HG02852 (cell line): ENCODE data around the gene DNAJC17.

Experiments used
- ATAC-seq: cut with Tn5 transposase; IDR thresholded peaks from one replicate; pipeline ENCODE4 v1.9.1; 2021; ENCODE audit warnings: mild to moderate bottlenecking, moderate library complexity; ENCODE audit not compliant: unreplicated experiment

DNAJC17 gene

GRCh38 chr15:40807028-40807887 lies at the start of gene DNAJC17, which contains the start of gene ZFYVE19:
TSS of gene DNAJC17 (minus strand) at chr15:40807473. CDS start at chr15:40807446, 27 bp downstream.
TSS of gene ZFYVE19 (plus strand) at chr15:40807089. CDS start at chr15:40807590, 501 bp downstream.
- ATAC-seq: peak; percentile 95

- ATAC-seq: no peak
Observed at GRCh38 chr15:40856746-40857145, 49.5 kb upstream of the DNAJC17 start.

- no peak for ATAC-seq
Observed at GRCh38 chr15:40855706-40856234, 48.5 kb upstream of the DNAJC17 start.

- ATAC-seq: no peak
Observed at GRCh38 chr15:40854161-40854560, 46.9 kb upstream of the DNAJC17 start.

- no peak for ATAC-seq
Observed at GRCh38 chr15:40853241-40853890, 46.1 kb upstream of the DNAJC17 start.

GRCh38 chr15:40852529-40852928 lies 45.3 kb upstream of the DNAJC17 start:
- no peak for ATAC-seq

GRCh38 chr15:40850576-40851112 lies 43.4 kb upstream of the DNAJC17 start:
- no peak for ATAC-seq

GRCh38 chr15:40847223-40847961 lies 40.1 kb upstream of the DNAJC17 start:
- ATAC-seq: peak; percentile 59

- no peak for ATAC-seq
Observed at GRCh38 chr15:40846841-40847222, 39.6 kb upstream of the DNAJC17 start.

- ATAC-seq: no peak
Observed at GRCh38 chr15:40845511-40846284, 38.4 kb upstream of the DNAJC17 start.

- no peak for ATAC-seq
Observed at GRCh38 chr15:40845036-40845435, 37.8 kb upstream of the DNAJC17 start.

GRCh38 chr15:40844696-40845030 lies 37.4 kb upstream of the DNAJC17 start:
- ATAC-seq: no peak

GRCh38 chr15:40843885-40844695 lies 36.8 kb upstream of the DNAJC17 start, which contains the start of gene SPINT1:
TSS of gene SPINT1 (plus strand) at chr15:40844048. CDS start at chr15:40844555, 507 bp downstream.
- no peak for ATAC-seq

GRCh38 chr15:40843261-40843884 lies 36.1 kb upstream of the DNAJC17 start:
- ATAC-seq: no peak

GRCh38 chr15:40841741-40842140 lies 34.5 kb upstream of the DNAJC17 start:
- ATAC-seq: no peak

GRCh38 chr15:40838756-40839155 lies 31.5 kb upstream of the DNAJC17 start:
- no peak for ATAC-seq

GRCh38 chr15:40836020-40836419 lies 28.7 kb upstream of the DNAJC17 start:
- no peak for ATAC-seq

GRCh38 chr15:40832903-40833302 lies 25.6 kb upstream of the DNAJC17 start:
- no peak for ATAC-seq

GRCh38 chr15:40831861-40832260 lies 24.6 kb upstream of the DNAJC17 start:
- ATAC-seq: no peak
